Esophagus squamous epithelium (tissue), 4 donors: ENCODE results near the gene DAPK1.

Experiments used
- POLR2A ChIP-seq, 4 donors: fragments of 450-650 bp; IDR thresholded peaks; one replicate each; pipeline ENCODE4 v1.6.1; 2017; ENCODE audit warnings: antibody characterized with exemption in 4 of 4, mild to moderate bottlenecking in 4 of 4, moderate library complexity in 3 of 4
- TF ChIP-seq, protein P1 (sequence below), 6 experiments: fragments of 450-650 bp in 4 of 6; fragments of 200-600 bp in 2 of 6; sonication (generic) in 2 of 6; IDR thresholded peaks; one replicate each; pipeline ENCODE4 v1.5.1; 2016 to 2019; ENCODE audit warnings: antibody characterized with exemption in 6 of 6, mild to moderate bottlenecking in 4 of 6, moderate library complexity in 4 of 6

DNA sequence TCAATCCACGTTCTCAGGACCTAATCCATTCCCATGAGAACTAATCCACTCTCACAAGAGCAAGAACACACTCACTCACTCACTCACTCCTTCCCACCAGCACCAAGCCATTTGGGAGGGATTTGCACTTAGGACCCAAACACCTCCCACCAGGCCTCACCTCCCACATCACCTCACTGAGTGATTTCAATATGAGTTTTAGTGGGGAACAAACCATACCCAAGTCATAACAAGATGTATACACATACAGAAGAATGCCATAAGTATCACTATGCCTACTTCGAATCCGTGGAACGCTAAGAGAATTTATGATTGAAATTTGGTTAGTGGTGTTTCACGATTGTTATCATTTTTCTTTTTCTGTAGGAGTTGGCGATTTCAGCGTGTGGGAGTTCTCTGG, 199.0 kb downstream of the DAPK1 start:
- TF ChIP-seq, protein P1, sequence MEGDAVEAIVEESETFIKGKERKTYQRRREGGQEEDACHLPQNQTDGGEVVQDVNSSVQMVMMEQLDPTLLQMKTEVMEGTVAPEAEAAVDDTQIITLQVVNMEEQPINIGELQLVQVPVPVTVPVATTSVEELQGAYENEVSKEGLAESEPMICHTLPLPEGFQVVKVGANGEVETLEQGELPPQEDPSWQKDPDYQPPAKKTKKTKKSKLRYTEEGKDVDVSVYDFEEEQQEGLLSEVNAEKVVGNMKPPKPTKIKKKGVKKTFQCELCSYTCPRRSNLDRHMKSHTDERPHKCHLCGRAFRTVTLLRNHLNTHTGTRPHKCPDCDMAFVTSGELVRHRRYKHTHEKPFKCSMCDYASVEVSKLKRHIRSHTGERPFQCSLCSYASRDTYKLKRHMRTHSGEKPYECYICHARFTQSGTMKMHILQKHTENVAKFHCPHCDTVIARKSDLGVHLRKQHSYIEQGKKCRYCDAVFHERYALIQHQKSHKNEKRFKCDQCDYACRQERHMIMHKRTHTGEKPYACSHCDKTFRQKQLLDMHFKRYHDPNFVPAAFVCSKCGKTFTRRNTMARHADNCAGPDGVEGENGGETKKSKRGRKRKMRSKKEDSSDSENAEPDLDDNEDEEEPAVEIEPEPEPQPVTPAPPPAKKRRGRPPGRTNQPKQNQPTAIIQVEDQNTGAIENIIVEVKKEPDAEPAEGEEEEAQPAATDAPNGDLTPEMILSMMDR (IDR thresholded peaks at IDR 0.05) = no peak
- no peak for TF ChIP-seq POLR2A (IDR thresholded peaks at IDR 0.05)
